ENCODE results near the gene KCTD5.

Gene KCTD5

GRCh38 chr16:2701272-2701671 lies 18.9 kb downstream of the KCTD5 start:
- Histone ChIP-seq H3K9me3 (ENCODE audit: control insufficient read depth, insufficient read depth, low read length) (no peaks in the 10 kb centered on the region), H3K36me3 (ENCODE audit: control insufficient read depth, insufficient read depth, low read length) (peaks cover 56% of the 10 kb centered on the region), H3K9ac (ENCODE audit: low read depth, low read length) (no peak overlapping the region), H3K4me1 (ENCODE audit: control insufficient read depth, insufficient read depth, low read length) (no peaks in the 10 kb centered on the region), H3K27me3 (ENCODE audit: control insufficient read depth, insufficient read depth, low read length) (no peaks in the 10 kb centered on the region), H3K4me3 (ENCODE audit: low read depth, low read length) (no peak overlapping the region)

- no peak overlapping the region for H3K4me3 ChIP-seq (ENCODE audit: low read depth, low read length)
- no peaks in the 10 kb centered on the region for H3K4me1 ChIP-seq (ENCODE audit: control insufficient read depth, insufficient read depth, low read length)
- peaks cover 54% of the 10 kb centered on the region for H3K36me3 ChIP-seq (ENCODE audit: control insufficient read depth, insufficient read depth, low read length)
- no peak overlapping the region for H3K9ac ChIP-seq (ENCODE audit: low read depth, low read length)
- no peaks in the 10 kb centered on the region for H3K9me3 ChIP-seq (ENCODE audit: control insufficient read depth, insufficient read depth, low read length)
- H3K27me3 ChIP-seq (ENCODE audit: control insufficient read depth, insufficient read depth, low read length): no peaks in the 10 kb centered on the region
These were observed 19.6 kb downstream of the KCTD5 start for GRCh38 chr16:2701713-2702437.

- H3K4me1 ChIP-seq (ENCODE audit: control insufficient read depth, insufficient read depth, low read length): no peaks in the 10 kb centered on the region
- no peak overlapping the region for H3K9ac ChIP-seq (ENCODE audit: low read depth, low read length)
- no peaks in the 10 kb centered on the region for H3K9me3 ChIP-seq (ENCODE audit: control insufficient read depth, insufficient read depth, low read length)
- no peaks in the 10 kb centered on the region for H3K27me3 ChIP-seq (ENCODE audit: control insufficient read depth, insufficient read depth, low read length)
- no peak overlapping the region for H3K4me3 ChIP-seq (ENCODE audit: low read depth, low read length)
- H3K36me3 ChIP-seq (ENCODE audit: control insufficient read depth, insufficient read depth, low read length): peaks cover 56% of the 10 kb centered on the region
These were observed 20.1 kb downstream of the KCTD5 start for GRCh38 chr16:2702438-2702825.

GRCh38 chr16:2702871-2703745 lies 20.8 kb downstream of the KCTD5 start:
- Histone ChIP-seq H3K27me3 (ENCODE audit: control insufficient read depth, insufficient read depth, low read length) (no peaks in the 10 kb centered on the region), H3K4me1 (ENCODE audit: control insufficient read depth, insufficient read depth, low read length) (no peaks in the 10 kb centered on the region), H3K9ac (ENCODE audit: low read depth, low read length) (no peak overlapping the region), H3K36me3 (ENCODE audit: control insufficient read depth, insufficient read depth, low read length) (peaks cover 58% of the 10 kb centered on the region), H3K9me3 (ENCODE audit: control insufficient read depth, insufficient read depth, low read length) (no peaks in the 10 kb centered on the region), H3K4me3 (ENCODE audit: low read depth, low read length) (no peak overlapping the region)

GRCh38 chr16:2704166-2704982 lies 22.1 kb downstream of the KCTD5 start:
- no peaks in the 10 kb centered on the region for H3K9me3 ChIP-seq (ENCODE audit: control insufficient read depth, insufficient read depth, low read length)
- H3K27me3 ChIP-seq (ENCODE audit: control insufficient read depth, insufficient read depth, low read length): no peaks in the 10 kb centered on the region
- H3K9ac ChIP-seq (ENCODE audit: low read depth, low read length): no peak overlapping the region
- no peak overlapping the region for H3K4me3 ChIP-seq (ENCODE audit: low read depth, low read length)
- H3K36me3 ChIP-seq (ENCODE audit: control insufficient read depth, insufficient read depth, low read length): peaks cover 53% of the 10 kb centered on the region
- no peaks in the 10 kb centered on the region for H3K4me1 ChIP-seq (ENCODE audit: control insufficient read depth, insufficient read depth, low read length)

- H3K27me3 ChIP-seq (ENCODE audit: control insufficient read depth, insufficient read depth, low read length): no peaks in the 10 kb centered on the region
- peaks cover 52% of the 10 kb centered on the region for H3K36me3 ChIP-seq (ENCODE audit: control insufficient read depth, insufficient read depth, low read length)
- H3K9ac ChIP-seq (ENCODE audit: low read depth, low read length): no peak overlapping the region
- H3K4me1 ChIP-seq (ENCODE audit: control insufficient read depth, insufficient read depth, low read length): no peaks in the 10 kb centered on the region
- H3K4me3 ChIP-seq (ENCODE audit: low read depth, low read length): no peak overlapping the region
- H3K9me3 ChIP-seq (ENCODE audit: control insufficient read depth, insufficient read depth, low read length): no peaks in the 10 kb centered on the region
These were observed 22.6 kb downstream of the KCTD5 start for GRCh38 chr16:2704983-2705275.

GRCh38 chr16:2705351-2705750 lies 23.0 kb downstream of the KCTD5 start:
- Histone ChIP-seq H3K4me1 (ENCODE audit: control insufficient read depth, insufficient read depth, low read length) (no peaks in the 10 kb centered on the region), H3K9me3 (ENCODE audit: control insufficient read depth, insufficient read depth, low read length) (no peaks in the 10 kb centered on the region), H3K4me3 (ENCODE audit: low read depth, low read length) (no peak overlapping the region), H3K27me3 (ENCODE audit: control insufficient read depth, insufficient read depth, low read length) (no peaks in the 10 kb centered on the region), H3K36me3 (ENCODE audit: control insufficient read depth, insufficient read depth, low read length) (peaks cover 52% of the 10 kb centered on the region), H3K9ac (ENCODE audit: low read depth, low read length) (no peak overlapping the region)

- Histone ChIP-seq H3K36me3 (ENCODE audit: control insufficient read depth, insufficient read depth, low read length) (peaks cover 47% of the 10 kb centered on the region), H3K4me1 (ENCODE audit: control insufficient read depth, insufficient read depth, low read length) (no peaks in the 10 kb centered on the region), H3K9ac (ENCODE audit: low read depth, low read length) (no peak overlapping the region), H3K9me3 (ENCODE audit: control insufficient read depth, insufficient read depth, low read length) (no peaks in the 10 kb centered on the region), H3K27me3 (ENCODE audit: control insufficient read depth, insufficient read depth, low read length) (no peaks in the 10 kb centered on the region), H3K4me3 (ENCODE audit: low read depth, low read length) (no peak overlapping the region)
These were observed 23.8 kb downstream of the KCTD5 start for GRCh38 chr16:2706085-2706484.

- peaks cover 47% of the 10 kb centered on the region for H3K36me3 ChIP-seq (ENCODE audit: control insufficient read depth, insufficient read depth, low read length)
- H3K4me1 ChIP-seq (ENCODE audit: control insufficient read depth, insufficient read depth, low read length): no peaks in the 10 kb centered on the region
- no peak overlapping the region for H3K4me3 ChIP-seq (ENCODE audit: low read depth, low read length)
These were observed 24.4 kb downstream of the KCTD5 start for GRCh38 chr16:2706611-2707311.

GRCh38 chr16:2707368-2708289 lies 25.3 kb downstream of the KCTD5 start:
- H3K36me3 ChIP-seq (ENCODE audit: control insufficient read depth, insufficient read depth, low read length): peaks cover 40% of the 10 kb centered on the region
- H3K9ac ChIP-seq (ENCODE audit: low read depth, low read length): no peak overlapping the region
- no peak overlapping the region for H3K4me3 ChIP-seq (ENCODE audit: low read depth, low read length)
- no peaks in the 10 kb centered on the region for H3K4me1 ChIP-seq (ENCODE audit: control insufficient read depth, insufficient read depth, low read length)
- no peaks in the 10 kb centered on the region for H3K27me3 ChIP-seq (ENCODE audit: control insufficient read depth, insufficient read depth, low read length)
- no peaks in the 10 kb centered on the region for H3K9me3 ChIP-seq (ENCODE audit: control insufficient read depth, insufficient read depth, low read length)

More at GRCh38 chr16:2706611-2707311, 24.4 kb downstream of the KCTD5 start:
- Histone ChIP-seq H3K9me3 (ENCODE audit: control insufficient read depth, insufficient read depth, low read length) (no peaks in the 10 kb centered on the region), H3K9ac (ENCODE audit: low read depth, low read length) (no peak overlapping the region), H3K27me3 (ENCODE audit: control insufficient read depth, insufficient read depth, low read length) (no peaks in the 10 kb centered on the region)
